ENCODE data around the gene TMEM14B. TPM values are rescaled to one million over a fixed set of nuclear protein-coding genes. Genes with fewer than 3 reads are reported as not detected.
A peak's percentile ranks its signal among the peaks of the same experiment; 100 is the strongest.

TMEM14B gene
- total and polyA plus RNA-seq, 9 of the 15 experiments (the other 6 are each of a cell fraction or from before 2014, with no cell fraction given), result 174 to 862 (median 263) TPM

DNA sequence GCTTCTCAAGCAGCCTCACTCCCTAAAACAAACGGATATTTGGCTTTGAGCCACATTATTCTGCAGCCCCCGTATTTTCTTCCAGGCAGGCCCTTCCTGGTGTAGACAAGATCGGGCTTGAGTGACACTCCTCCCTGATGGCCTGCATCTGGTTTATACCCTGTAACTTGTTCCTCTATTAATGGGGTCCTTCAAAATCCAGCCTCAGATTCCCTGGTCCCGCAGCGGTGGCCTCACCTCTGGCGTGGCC, 25.1 kb upstream of the TMEM14B start (continued):
- peak; percentile 82; the same call in 1 of the 2 replicates for TF ChIP-seq ZNF592 (IDR thresholded peaks at IDR 0.05)
- no peak for TF ChIP-seq ZNF253 (CRISPR knock-in tag; conservative IDR thresholded peaks at IDR 0.05)
- no peak for TF ChIP-seq MEF2A (IDR thresholded peaks at IDR 0.05; ENCODE audit: control insufficient read depth, low read depth, low read length)
- TF ChIP-seq, protein P1, sequence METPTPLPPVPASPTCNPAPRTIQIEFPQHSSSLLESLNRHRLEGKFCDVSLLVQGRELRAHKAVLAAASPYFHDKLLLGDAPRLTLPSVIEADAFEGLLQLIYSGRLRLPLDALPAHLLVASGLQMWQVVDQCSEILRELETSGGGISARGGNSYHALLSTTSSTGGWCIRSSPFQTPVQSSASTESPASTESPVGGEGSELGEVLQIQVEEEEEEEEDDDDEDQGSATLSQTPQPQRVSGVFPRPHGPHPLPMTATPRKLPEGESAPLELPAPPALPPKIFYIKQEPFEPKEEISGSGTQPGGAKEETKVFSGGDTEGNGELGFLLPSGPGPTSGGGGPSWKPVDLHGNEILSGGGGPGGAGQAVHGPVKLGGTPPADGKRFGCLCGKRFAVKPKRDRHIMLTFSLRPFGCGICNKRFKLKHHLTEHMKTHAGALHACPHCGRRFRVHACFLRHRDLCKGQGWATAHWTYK (CRISPR knock-in tag; IDR thresholded peaks at IDR 0.05), result peak; percentile 91
- TF ChIP-seq DDX20 (tag; IDR thresholded peaks at IDR 0.05; ENCODE audit: low read depth), result no peak
- 0 out of 2 replicates have a peak, but pooled peaks have one; percentile 85 for TF ChIP-seq ZSCAN29 (IDR thresholded peaks at IDR 0.05)
- TF ChIP-seq RFX7 (CRISPR knock-in tag; IDR thresholded peaks at IDR 0.05), result no peak
- no peak for TF ChIP-seq FOXA1 (IDR thresholded peaks at IDR 0.05; ENCODE audit: borderline replicate concordance)
- no peak for TF ChIP-seq ZNF146 (CRISPR knock-in tag; IDR thresholded peaks at IDR 0.05; ENCODE audit: unreplicated experiment)
- TF ChIP-seq ZNF41 (CRISPR knock-in tag; conservative IDR thresholded peaks at IDR 0.05), result 0 out of 2 replicates have a peak, but pooled peaks have one; percentile 10
- TF ChIP-seq ZNF444 (CRISPR knock-in tag; IDR thresholded peaks at IDR 0.05), result no peak
- TF ChIP-seq FOXP4 (CRISPR knock-in tag; IDR thresholded peaks at IDR 0.05; ENCODE audit: borderline replicate concordance), result no peak
- 0 out of 2 replicates have a peak, but pooled peaks have one; percentile 5 for TF ChIP-seq HIVEP1 (CRISPR knock-in tag; IDR thresholded peaks at IDR 0.05)
- TF ChIP-seq RBM15 (IDR thresholded peaks at IDR 0.05; ENCODE audit: insufficient read depth, low read length), result no peak
- TF ChIP-seq ASH1L (IDR thresholded peaks at IDR 0.05; ENCODE audit: borderline replicate concordance, low read depth, partially characterized antibody), result no peak
- TF ChIP-seq GABPB1 (CRISPR knock-in tag; IDR thresholded peaks at IDR 0.05), result no peak
- TF ChIP-seq ZNF589 (CRISPR knock-in tag; IDR thresholded peaks at IDR 0.05; ENCODE audit: low read depth), result 0 out of 2 replicates have a peak, but pooled peaks have one; percentile 30
- no peak for TF ChIP-seq MCM3 (IDR thresholded peaks at IDR 0.05)
- TF ChIP-seq GABPA (tag; conservative IDR thresholded peaks at IDR 0.05; ENCODE audit: low read depth), result no peak
